Esophagus muscularis mucosa (tissue), 4 donors: ENCODE measurements around the gene GSTK1.

ENCODE experiments used
- EP300 ChIP-seq: sonication (generic); formaldehyde crosslinking; IDR thresholded peaks from one replicate; pipeline ENCODE4 v1.6.1; 2017; ENCODE audit warnings: antibody characterized with exemption
- POLR2A ChIP-seq: fragments of 450-650 bp; IDR thresholded peaks from one replicate; pipeline ENCODE4 v1.6.1; 2017; ENCODE audit warnings: antibody characterized with exemption, moderate library complexity, mild to moderate bottlenecking, low read depth
- TF ChIP-seq, protein P1 (sequence below), 3 experiments: fragments of 200-600 bp in 2 of 3; fragments of 450-650 bp in 1 of 3; sonication (generic) in 2 of 3; IDR thresholded peaks; one replicate each; pipeline ENCODE4 v1.5.1; 2017 to 2019; ENCODE audit warnings: antibody characterized with exemption in 3 of 3, mild to moderate bottlenecking in 2 of 3, moderate library complexity in 1 of 3

- TF ChIP-seq POLR2A: no peak
- TF ChIP-seq, protein P1, sequence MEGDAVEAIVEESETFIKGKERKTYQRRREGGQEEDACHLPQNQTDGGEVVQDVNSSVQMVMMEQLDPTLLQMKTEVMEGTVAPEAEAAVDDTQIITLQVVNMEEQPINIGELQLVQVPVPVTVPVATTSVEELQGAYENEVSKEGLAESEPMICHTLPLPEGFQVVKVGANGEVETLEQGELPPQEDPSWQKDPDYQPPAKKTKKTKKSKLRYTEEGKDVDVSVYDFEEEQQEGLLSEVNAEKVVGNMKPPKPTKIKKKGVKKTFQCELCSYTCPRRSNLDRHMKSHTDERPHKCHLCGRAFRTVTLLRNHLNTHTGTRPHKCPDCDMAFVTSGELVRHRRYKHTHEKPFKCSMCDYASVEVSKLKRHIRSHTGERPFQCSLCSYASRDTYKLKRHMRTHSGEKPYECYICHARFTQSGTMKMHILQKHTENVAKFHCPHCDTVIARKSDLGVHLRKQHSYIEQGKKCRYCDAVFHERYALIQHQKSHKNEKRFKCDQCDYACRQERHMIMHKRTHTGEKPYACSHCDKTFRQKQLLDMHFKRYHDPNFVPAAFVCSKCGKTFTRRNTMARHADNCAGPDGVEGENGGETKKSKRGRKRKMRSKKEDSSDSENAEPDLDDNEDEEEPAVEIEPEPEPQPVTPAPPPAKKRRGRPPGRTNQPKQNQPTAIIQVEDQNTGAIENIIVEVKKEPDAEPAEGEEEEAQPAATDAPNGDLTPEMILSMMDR (IDR thresholded peaks at IDR 0.05): no peak
- TF ChIP-seq EP300: no peak
Measured at GRCh38 chr7:143222782-143223181, 40.5 kb upstream of the GSTK1 start.
